ENCODE measurements around the gene GALNT10.

Gene GALNT10

GRCh38 chr5:154271466-154271865, 80.9 kb downstream of the GALNT10 start:
- Mint-ChIP-seq H3K27me3 (ENCODE audit: low read depth) (peaks cover 7% of the 10 kb centered on the region), H3K36me3 (ENCODE audit: low read depth) (no peaks in the 10 kb centered on the region), H3K4me3 (no peak overlapping the region), H3K9me3 (no peaks in the 10 kb centered on the region), H3K27ac (peak overlapping the region; percentile 61 to 89 (median 73)), H3K4me1 (peaks cover 62% of the 10 kb centered on the region)
- no peak for TF ChIP-seq CTCF (IDR thresholded peaks at IDR 0.05; ENCODE audit: unreplicated experiment in 3 of 3)

- H3K9me3 Mint-ChIP-seq, result no peaks in the 10 kb centered on the region
- peaks cover 67% of the 10 kb centered on the region for H3K4me1 Mint-ChIP-seq
- H3K4me3 Mint-ChIP-seq, result no peak overlapping the region
- no peak for TF ChIP-seq CTCF (IDR thresholded peaks at IDR 0.05; ENCODE audit: unreplicated experiment in 3 of 3)
- peak overlapping the region; percentile 61 to 89 (median 73) for H3K27ac Mint-ChIP-seq
- H3K27me3 Mint-ChIP-seq (ENCODE audit: low read depth), result peaks cover 7% of the 10 kb centered on the region
- H3K36me3 Mint-ChIP-seq (ENCODE audit: low read depth), result no peaks in the 10 kb centered on the region
Observed at GRCh38 chr5:154271936-154272514, 81.5 kb downstream of the GALNT10 start.

GRCh38 chr5:154273028-154273617, 82.6 kb downstream of the GALNT10 start:
- Mint-ChIP-seq H3K36me3 (ENCODE audit: low read depth) (no peaks in the 10 kb centered on the region), H3K27me3 (ENCODE audit: low read depth) (peaks cover 6% of the 10 kb centered on the region), H3K4me1 (peaks cover 72% of the 10 kb centered on the region), H3K9me3 (no peaks in the 10 kb centered on the region), H3K4me3 (peak overlapping the region; percentile 2 to 17 (median 9)), H3K27ac (peak overlapping the region; percentile 73 to 94 (median 89))
- TF ChIP-seq CTCF (IDR thresholded peaks at IDR 0.05; ENCODE audit: unreplicated experiment in 3 of 3), result no peak

- no peak for TF ChIP-seq CTCF (IDR thresholded peaks at IDR 0.05; ENCODE audit: unreplicated experiment in 3 of 3)
- Mint-ChIP-seq H3K27me3 (ENCODE audit: low read depth) (peaks cover 4% of the 10 kb centered on the region), H3K27ac (peak overlapping the region; percentile 73 to 94 (median 89)), H3K4me3 (no peak overlapping the region), H3K9me3 (no peaks in the 10 kb centered on the region), H3K36me3 (ENCODE audit: low read depth) (no peaks in the 10 kb centered on the region), H3K4me1 (peaks cover 76% of the 10 kb centered on the region)
Observed at GRCh38 chr5:154273963-154274827, 83.7 kb downstream of the GALNT10 start.

GRCh38 chr5:154274828-154275185, 84.3 kb downstream of the GALNT10 start:
- no peaks in the 10 kb centered on the region for H3K9me3 Mint-ChIP-seq
- H3K4me1 Mint-ChIP-seq, result peaks cover 76% of the 10 kb centered on the region
- H3K27ac Mint-ChIP-seq, result peak overlapping the region; percentile 18 to 89 (median 29)
- no peak for TF ChIP-seq CTCF (IDR thresholded peaks at IDR 0.05; ENCODE audit: unreplicated experiment in 3 of 3)
- H3K36me3 Mint-ChIP-seq (ENCODE audit: low read depth), result no peaks in the 10 kb centered on the region
- peaks cover 4% of the 10 kb centered on the region for H3K27me3 Mint-ChIP-seq (ENCODE audit: low read depth)
- peak overlapping the region in 1 of 3 experiments; percentile 51 for H3K4me3 Mint-ChIP-seq
